GM21723 (cell line): ENCODE results near the gene ADCY4.

Experiments
- ATAC-seq: cut with Tn5 transposase; IDR thresholded peaks from one replicate; pipeline ENCODE4 v1.9.1; 2021; ENCODE audit warnings: mild to moderate bottlenecking, moderate library complexity; ENCODE audit not compliant: unreplicated experiment

Gene ADCY4

DNA sequence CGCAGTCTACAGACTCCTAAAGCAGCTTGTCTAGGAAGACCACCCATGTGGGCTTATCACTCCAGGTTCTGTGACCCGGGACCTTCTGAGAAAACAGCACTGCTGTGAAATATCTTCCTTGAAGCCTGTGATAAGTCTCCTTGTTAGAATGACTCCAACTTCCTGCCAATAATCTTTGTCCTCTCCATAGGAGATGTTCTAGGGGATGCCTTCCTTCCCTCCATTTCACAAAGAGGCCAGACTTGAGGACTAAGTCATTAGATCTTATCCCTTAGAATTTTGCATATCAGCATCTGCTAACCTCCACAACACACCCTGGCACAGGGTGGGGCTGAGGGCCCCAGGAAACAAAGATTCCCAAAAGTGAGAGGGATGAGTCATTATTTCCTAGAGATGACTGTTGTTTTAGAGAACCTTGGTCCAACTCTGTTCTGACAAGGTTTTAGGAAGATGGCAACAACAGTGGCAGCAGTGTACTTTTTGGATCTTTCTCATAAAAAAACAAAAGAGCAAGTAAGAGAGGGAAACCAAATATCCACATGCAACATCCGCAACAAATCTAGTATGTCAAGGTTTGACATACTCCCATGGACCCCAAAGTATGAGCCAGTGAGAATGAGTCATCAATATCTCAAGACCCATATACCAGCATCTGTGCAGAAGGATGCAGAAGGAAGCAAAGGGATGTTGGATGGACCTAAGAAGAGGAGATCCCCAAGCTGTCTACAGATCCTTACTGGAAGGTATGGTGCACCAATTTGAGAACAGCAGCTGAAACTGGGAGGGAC is 17.5 kb downstream of the ADCY4 start:
- no peak for ATAC-seq

DNA sequence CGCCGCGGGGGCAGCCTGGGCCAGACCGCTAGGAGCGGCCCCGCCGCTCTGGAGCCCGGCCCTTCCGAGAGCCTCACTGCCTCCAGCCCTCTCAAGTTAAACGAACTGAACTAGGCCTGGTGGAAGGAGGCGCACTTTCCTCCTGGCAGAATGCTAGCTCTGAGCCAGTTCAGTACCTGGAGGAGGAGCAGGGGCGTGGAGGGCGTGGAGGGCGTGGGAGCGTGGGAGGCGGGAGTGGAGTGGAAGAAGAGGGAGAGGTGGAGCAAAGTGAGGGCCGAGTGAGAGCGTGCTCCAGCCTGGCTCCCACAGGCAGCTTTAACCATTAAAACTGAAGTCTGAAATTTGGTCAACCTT is 18.3 kb downstream of the ADCY4 start:
- no peak for ATAC-seq

DNA sequence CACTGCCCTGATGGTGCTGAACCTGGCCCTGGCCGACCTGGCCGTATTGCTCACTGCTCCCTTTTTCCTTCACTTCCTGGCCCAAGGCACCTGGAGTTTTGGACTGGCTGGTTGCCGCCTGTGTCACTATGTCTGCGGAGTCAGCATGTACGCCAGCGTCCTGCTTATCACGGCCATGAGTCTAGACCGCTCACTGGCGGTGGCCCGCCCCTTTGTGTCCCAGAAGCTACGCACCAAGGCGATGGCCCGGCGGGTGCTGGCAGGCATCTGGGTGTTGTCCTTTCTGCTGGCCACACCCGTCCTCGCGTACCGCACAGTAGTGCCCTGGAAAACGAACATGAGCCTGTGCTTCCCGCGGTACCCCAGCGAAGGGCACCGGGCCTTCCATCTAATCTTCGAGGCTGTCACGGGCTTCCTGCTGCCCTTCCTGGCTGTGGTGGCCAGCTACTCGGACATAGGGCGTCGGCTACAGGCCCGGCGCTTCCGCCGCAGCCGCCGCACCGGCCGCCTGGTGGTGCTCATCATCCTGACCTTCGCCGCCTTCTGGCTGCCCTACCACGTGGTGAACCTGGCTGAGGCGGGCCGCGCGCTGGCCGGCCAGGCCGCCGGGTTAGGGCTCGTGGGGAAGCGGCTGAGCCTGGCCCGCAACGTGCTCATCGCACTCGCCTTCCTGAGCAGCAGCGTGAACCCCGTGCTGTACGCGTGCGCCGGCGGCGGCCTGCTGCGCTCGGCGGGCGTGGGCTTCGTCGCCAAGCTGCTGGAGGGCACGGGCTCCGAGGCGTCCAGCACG is 18.9 kb downstream of the ADCY4 start:
- ATAC-seq, result no peak

DNA sequence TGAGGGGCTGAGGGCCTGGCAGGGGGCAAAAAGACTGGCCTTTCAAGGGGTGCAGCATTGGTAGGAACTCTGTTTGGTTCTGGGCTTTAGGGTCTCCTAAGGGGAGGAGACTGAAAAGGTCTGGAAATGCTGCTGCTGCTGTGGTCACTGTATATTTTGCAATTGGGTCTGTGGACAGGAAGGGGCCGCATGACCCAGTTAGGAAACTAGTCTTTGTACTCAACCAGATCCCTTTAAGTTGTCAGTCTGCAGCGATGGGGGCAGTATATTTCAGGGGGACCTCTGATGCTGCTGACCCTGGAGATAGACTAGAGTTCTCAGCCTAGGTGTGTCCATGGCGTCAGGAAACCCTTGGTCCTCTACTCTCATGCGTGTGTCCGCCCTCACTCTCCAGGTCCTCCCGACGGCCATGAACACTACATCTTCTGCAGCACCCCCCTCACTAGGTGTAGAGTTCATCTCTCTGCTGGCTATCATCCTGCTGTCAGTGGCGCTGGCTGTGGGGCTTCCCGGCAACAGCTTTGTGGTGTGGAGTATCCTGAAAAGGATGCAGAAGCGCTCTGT is 19.5 kb downstream of the ADCY4 start:
- ATAC-seq, result no peak

DNA sequence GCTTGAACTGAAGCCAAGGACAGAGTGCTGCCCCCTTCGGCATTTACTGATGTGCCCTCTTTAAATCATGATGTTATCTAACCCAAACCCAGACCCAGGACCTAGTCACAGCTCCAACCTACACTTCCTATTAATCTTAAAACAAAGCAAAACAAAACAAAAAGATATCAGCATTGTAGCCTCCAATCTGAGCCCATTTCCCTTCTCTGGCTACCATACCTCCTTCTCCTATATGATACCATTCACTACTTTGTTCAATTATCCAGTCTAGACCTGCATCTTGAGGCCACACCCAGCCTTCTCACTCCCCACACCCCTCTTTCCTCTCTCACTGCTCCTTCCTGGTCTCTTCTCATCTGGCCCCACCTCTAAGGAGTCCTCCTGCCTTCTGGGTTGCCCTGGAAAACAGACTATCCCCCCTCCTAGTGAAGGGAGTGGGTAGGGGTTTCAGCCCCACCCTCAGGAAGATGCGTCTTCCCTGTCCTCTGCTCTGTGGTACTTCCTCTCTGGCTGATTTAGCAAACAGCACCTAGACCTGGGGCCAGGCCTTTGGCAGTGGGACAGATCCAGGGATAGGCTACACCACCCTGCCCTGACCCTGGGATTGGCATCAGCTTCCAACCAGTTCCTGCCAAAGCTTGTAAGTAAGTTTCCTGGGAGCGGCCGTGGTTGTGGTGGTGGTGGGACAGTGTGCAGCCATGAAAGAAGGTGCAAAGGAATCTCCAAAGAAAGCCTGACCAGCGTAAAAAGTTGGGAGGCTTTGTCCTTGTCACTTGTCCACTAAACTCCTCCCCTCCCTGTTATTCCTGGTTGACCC is 20.3 kb downstream of the ADCY4 start:
- ATAC-seq, result no peak

DNA sequence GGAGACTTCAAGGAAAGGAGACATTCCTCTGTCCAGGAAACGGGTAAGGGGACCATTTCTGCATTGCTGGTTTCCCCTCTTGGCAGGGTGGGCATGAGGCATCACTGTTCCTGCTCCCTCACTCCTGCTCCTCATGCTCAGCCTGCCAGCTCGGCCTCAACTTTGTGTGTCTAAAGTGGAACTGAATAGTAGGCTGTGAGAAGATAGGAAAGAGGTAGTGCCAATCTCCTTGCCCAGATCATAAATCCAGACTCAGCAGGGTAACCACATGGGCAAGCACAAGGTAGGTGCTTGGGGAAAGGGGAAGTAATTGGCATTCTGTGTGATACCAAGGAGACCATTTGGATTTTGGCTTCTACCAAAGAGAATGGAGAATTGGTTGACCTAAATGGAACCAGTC is 21.0 kb downstream of the ADCY4 start:
- no peak for ATAC-seq

DNA sequence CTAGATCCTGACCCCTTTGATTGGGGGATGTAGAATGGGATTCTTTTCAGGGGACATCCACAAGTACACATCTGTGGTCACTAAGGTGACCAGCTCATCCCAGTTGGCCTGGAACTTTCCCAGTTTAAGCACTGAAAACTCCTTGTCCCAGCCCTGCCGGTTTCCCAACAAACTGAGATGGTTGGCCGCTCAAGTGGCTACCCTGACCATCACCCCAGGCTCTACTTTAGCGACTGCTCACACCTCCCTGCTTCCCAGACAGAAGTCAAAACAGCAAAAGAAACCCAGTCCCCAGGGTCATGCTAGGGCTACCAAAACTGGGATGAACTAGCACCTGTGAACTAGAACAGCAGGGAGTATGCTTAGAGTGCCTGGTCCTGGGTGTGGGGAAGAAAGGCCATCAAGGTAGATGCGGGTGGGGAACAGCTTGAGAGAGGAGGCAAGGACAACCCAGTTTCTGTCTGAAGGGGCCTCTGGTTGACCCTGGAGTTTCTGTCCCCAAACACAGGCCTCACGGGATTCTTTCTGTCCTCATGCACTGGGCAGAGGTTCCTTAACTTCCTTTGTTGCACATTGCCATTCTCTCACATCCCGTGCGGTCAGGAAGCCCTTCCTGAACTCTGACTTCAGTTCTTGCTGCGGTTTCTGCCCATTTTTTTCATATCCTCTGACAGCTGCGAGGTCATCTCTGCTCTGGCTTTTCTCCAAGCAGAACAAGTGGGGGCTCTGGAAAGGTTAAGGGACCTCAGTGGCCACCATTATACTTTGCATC is 21.9 kb downstream of the ADCY4 start:
- no peak for ATAC-seq

DNA sequence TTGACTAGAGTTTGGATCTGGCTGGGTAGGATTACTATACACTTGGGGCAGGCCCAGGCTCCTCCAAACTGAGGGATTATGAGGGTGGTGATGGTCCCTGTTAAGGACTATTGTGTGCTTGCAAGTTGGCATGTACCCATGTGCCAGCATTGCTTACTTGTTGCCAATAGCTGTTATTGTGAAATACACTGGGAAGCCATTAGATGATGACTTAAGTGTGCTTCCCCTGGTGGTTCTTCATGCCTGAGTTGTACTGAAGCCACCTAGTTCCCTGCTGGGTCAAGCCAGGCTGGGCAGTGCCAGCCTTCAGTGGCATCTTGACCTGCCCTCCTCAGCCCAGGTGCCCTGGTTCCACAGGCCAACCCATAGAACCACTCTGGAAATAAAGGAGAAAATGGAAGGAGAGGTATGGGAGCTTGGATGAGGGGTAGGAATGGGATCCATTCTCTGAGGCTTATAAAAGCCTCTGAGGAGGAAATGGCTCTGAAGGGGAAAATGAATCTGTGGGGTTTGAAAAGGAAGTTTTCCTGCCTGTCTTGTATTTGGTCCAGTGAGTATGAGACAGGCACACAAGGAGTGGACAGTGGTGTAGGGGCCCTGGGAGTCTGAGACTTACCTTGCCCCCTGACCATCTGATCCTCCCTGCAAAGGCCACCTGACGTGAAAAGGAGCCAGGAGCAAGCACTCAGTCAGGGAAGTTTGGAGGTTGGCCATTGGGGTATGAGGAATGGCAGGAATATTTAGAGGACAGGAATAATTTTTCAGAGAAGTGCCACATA is 22.8 kb downstream of the ADCY4 start:
- ATAC-seq, result no peak

DNA sequence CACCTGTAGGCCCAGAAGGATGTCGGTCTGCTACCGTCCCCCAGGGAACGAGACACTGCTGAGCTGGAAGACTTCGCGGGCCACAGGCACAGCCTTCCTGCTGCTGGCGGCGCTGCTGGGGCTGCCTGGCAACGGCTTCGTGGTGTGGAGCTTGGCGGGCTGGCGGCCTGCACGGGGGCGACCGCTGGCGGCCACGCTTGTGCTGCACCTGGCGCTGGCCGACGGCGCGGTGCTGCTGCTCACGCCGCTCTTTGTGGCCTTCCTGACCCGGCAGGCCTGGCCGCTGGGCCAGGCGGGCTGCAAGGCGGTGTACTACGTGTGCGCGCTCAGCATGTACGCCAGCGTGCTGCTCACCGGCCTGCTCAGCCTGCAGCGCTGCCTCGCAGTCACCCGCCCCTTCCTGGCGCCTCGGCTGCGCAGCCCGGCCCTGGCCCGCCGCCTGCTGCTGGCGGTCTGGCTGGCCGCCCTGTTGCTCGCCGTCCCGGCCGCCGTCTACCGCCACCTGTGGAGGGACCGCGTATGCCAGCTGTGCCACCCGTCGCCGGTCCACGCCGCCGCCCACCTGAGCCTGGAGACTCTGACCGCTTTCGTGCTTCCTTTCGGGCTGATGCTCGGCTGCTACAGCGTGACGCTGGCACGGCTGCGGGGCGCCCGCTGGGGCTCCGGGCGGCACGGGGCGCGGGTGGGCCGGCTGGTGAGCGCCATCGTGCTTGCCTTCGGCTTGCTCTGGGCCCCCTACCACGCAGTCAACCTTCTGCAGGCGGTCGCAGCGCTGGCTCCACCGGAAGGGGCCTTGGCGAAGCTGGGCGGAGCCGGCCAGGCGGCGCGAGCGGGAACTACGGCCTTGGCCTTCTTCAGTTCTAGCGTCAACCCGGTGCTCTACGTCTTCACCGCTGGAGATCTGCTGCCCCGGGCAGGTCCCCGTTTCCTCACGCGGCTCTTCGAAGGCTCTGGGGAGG is 23.9 kb downstream of the ADCY4 start, which contains the start of gene LTB4R:
Gene LTB4R, plus strand, starts transcription at position 857 of the 959 bp plus-strand sequence. CDS start 4,150 bp downstream, outside the sequence.
- ATAC-seq, result peak; percentile 73

DNA sequence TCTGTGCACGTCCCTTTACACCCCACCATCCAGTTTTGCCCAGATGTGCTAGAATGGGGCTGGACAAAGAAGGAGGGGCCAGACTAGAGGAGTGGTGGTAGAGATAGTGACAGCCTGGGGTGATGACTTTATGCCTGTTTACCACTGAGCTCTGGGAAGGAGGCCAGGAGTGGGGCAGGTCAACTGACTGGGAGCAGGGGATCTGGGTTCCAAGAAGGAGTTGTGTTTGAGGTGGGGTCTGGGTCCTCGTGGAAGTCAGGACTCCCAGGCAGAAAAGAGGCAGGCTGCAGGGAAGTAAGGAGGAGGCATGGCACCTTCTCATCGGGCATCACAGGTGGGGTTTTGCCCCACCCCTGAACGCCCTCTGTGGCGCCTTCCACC is 24.6 kb downstream of the ADCY4 start:
- ATAC-seq, result no peak

DNA sequence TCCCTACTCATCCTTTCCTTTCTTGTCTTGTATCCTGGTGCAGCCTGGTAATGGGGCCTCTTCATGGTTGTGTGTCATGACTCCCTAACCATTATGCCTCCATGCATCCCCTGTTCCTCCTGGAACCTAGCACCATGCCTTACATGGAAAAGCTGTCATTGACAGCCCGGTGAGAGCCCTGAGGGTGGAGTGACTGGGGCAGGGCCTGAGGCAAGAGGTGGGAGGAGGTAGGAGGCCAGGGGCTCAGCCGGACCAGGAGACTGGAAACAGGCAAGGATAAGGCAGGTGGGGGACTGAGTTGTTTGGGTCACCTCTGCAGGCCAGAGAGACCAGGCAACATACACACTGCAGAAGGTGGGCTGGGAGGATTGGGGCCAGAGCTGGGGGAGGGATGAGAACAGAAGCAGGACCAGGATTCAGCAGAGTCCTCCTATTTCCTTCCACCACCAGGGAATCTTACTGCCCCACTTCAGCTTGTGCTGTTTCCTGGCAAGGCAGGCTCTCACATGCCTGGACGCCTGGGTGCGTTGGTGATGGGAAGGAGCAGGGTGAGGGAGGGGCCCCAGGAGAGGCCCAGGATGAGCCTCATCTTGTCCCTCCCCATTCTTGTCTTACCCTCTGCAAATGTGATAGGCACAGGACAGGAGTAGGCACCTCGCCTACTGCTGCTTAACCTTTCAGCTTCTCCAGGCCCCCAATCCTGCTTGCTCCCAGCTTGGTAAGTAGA is 25.2 kb downstream of the ADCY4 start, which contains the start of gene LTB4R2:
Gene LTB4R2, plus strand, starts transcription at position 603 of the 727 bp plus-strand sequence. CDS start 525 bp downstream, outside the sequence.
- ATAC-seq, result no peak

DNA sequence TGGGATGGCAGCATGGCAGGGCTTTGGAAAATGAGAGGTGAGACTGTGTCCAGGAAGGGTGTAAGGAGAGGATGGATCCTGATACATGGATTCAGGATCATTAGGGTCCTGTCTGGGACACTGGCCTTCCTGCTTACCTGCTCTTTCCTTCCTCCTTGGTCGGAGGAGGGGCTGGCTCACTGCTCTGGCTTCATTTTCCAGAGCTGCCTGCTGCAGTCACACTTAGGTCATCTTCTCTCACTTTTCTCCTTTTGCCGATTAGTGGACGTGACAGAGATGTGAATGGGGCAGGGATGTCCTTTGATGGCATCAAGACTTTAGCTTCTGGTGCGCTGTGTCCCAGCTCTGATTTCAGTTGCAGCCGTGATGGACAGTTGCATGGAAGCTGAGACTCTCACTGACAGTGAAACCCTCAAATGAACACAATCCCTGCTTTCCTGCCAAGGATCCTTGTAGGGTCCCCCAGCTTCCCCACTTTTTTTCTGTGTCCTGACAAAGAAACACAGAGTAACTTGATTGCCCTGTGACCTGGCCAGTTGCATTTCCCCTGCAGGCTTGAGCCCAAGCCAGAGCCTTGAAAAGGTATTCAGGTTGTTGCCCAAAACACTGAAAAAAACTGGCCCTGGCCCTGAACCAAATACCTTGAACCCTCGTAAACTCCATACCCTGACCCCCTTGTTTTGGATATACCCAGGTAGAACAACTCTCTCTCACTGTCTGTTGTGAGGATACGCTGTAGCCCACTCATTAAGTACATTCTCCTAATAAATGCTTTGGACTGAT is 26.3 kb downstream of the ADCY4 start:
- ATAC-seq, result no peak

DNA sequence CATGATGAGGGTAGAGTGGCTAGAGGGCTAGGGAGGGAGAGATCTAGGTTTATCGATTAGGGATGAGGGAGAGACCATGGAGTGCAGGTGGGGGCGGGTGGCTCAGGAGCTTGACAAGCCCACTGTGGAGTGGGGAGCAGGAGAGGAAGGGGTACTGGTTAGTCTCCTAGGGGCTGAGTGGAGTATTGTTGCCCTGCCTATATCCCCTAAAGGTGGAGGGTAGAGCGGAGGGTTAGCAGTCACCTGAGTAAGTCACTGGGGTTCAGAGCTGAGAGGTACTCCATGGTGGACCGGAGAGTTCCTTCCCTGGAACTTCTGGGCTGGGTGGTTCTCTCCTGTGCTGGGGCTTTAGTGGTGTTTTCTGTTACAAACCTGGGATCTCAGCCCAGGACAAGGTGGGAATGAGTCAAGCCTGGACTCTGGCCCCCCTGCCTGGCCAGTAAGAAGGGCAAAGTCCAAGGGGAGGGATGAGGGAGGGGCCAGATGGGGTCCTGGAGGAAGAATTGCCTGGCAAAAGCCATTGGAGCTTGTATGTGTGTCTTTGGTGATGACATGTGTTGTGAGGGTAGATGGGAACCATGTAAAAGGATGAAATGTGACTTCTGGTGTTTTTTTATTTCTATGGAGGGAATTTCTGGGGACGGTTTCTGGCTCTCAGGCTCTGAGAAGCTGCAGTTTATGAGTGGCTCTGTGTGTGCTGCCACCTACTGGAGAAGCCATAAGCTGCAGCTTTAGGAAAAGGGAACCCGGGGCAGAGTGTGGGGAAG is 27.1 kb downstream of the ADCY4 start, which contains the start of gene CIDEB:
Gene CIDEB, minus strand, starts transcription at position 403 of the 767 bp plus-strand sequence. Its CDS starts 119 bp downstream, at position 284.
- peak; percentile 30 for ATAC-seq

DNA sequence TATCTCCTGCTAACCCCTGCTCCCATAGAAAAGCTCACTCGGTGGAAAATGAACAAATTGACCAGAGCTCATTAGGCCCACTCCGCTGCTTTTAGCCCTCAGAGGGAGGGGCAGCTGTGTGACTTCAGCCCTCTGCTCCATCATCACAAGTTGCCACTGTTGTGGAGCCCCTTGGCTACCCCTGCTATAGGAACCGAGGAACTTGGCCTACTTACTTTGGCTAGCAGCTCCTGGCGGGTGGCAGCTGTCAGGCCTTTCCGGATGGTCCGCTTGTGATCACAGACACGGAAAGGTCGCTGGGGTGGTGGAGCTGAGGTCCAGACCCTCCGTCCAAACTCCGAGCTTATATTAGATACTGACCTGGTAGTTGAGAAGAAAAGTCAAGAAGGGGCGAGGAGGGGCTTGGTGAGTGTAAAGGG is 27.7 kb downstream of the ADCY4 start:
- ATAC-seq, result no peak

DNA sequence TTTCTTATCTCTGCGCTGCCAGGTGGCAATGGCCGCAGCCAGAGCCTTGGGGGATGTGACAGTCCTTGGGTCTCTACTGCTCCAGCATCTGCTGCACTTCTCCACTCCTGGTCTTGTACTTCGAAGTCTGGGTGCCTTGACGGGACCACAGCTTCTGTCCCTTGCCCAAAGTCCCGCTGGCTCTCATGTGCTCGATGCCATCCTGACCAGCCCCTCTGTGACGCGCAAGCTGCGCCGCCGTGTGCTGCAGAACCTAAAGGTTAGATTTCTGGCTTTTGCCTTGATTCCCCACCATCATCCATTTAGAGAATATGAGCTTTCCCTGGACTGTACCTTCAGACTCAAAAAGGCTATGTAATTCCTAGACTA is 30.9 kb downstream of the ADCY4 start:
- ATAC-seq, result no peak
